GM12878 (cell line): ENCODE data around the gene COL23A1. TPM values are rescaled to one million over a fixed set of nuclear protein-coding genes. Genes with fewer than 3 reads are reported as not detected.

Experiments used
- ATAC-seq: fragments of 200-7000 bp; cut with Tn5 transposase; 3 replicates; pipeline ENCODE4 v1.9.1; 2020; ENCODE audit warnings: mild to moderate bottlenecking, moderate library complexity
- BruUV-seq: library from RNA; stranded (reverse); fragments of 400-500 nt; replicated peaks from 2 replicates; lab custom pipeline; 2021; lab: Mats Ljungman, UMichigan
- CTCF ChIA-PET: fragments of 300-600 bp; sonication (Branson Sonifier 250); formaldehyde crosslinking; extraction: SDS; loops from one replicate; lab custom pipeline; 2021; ENCODE audit warnings: inconsistent platforms; lab: Yijun Ruan, JAX
- POLR2A ChIA-PET: fragments of 350-600 bp; formaldehyde crosslinking; extraction: SDS; loops from one replicate; lab custom pipeline; 2021; ENCODE audit warnings: inconsistent platforms; lab: Charles Lee
- RAD21 ChIA-PET: fragments of 300-600 bp; sonication (Branson Sonifier 250); formaldehyde crosslinking; loops from one replicate; lab custom pipeline; 2023; ENCODE audit warnings: antibody characterized with exemption; ENCODE audit not compliant: unreplicated experiment; lab: Charles Lee
- SMC1A ChIA-PET: fragments of 300-600 bp; sonication (Branson Sonifier 250); formaldehyde crosslinking; loops from one replicate; lab custom pipeline; 2023; ENCODE audit not compliant: unreplicated experiment, uncharacterized antibody; lab: Charles Lee
- DNase-seq: peaks from one replicate; pipeline ENCODE4 v3.0.0-alpha.2; 2011; ENCODE audit warnings: low read depth, low spot score
- FAIRE-seq: peaks from 3 replicates; lab custom pipeline; 2011; peaks lifted over from hg19 to GRCh38; lab: Jason Lieb, UNC
- H2AFZ ChIP-seq: 2 replicates; pipeline ENCODE4 v1.6.0; 2011; ENCODE audit warnings: low read depth, low read length, control low read depth; ENCODE audit not compliant: control insufficient read depth
- H3K27ac ChIP-seq: 2 replicates; pipeline ENCODE4 v1.5.1; 2011; ENCODE audit warnings: control low read depth; ENCODE audit not compliant: control insufficient read depth, insufficient read depth
- H3K27me3 ChIP-seq, 2 experiments: replicated peaks in 1 of 2; 2 replicates each; pipeline versions ENCODE4 v1.6.0 to v1.6.1; 2011; ENCODE audit warnings: low read length in 1 of 2; ENCODE audit not compliant: control insufficient read depth in 2 of 2, insufficient read depth in 2 of 2
- H3K36me3 ChIP-seq, 2 experiments: 2 replicates each; pipeline ENCODE4 v1.5.1; 2011; ENCODE audit warnings: low read length in 1 of 2; ENCODE audit not compliant: control insufficient read depth in 2 of 2, insufficient read depth in 2 of 2
- H3K4me1 ChIP-seq: 2 replicates; pipeline ENCODE4 v1.6.1; 2011; ENCODE audit warnings: mild to moderate bottlenecking, low read length, moderate library complexity, mixed read lengths; ENCODE audit not compliant: control insufficient read depth, insufficient read depth
- H3K4me2 ChIP-seq: 2 replicates; pipeline ENCODE4 v1.6.0; 2011; ENCODE audit warnings: control low read depth; ENCODE audit not compliant: control insufficient read depth, insufficient read depth
- H3K4me3 ChIP-seq: fragments of 200-600 bp; sonication (generic); 2 replicates; pipeline ENCODE4 v1.5.1; 2016
- H3K79me2 ChIP-seq: 2 replicates; pipeline ENCODE4 v1.6.0; 2011; ENCODE audit warnings: low read length; ENCODE audit not compliant: control insufficient read depth, insufficient read depth
- H3K9ac ChIP-seq: 2 replicates; pipeline ENCODE4 v1.8.0; 2011; ENCODE audit warnings: low read length, control low read depth, mixed read lengths; ENCODE audit not compliant: control insufficient read depth, insufficient read depth
- H3K9me3 ChIP-seq: replicated peaks from 3 replicates; pipeline ENCODE4 v1.5.1; 2011; ENCODE audit warnings: mild to moderate bottlenecking, low read length; ENCODE audit not compliant: control insufficient read depth, insufficient read depth
- H4K20me1 ChIP-seq: 2 replicates; pipeline ENCODE4 v1.6.0; 2011; ENCODE audit not compliant: control insufficient read depth, insufficient read depth
- CBFB ChIP-seq: IDR thresholded peaks from 2 replicates; pipeline ENCODE4 v1.6.1; 2016; ENCODE audit warnings: antibody characterized with exemption, low read depth
- CBX3 ChIP-seq: fragments of 200-600 bp; sonication (generic); IDR thresholded peaks from 2 replicates; pipeline ENCODE4 v1.6.1; 2016; ENCODE audit warnings: low read depth, borderline replicate concordance
- CEBPB ChIP-seq, 2 experiments: fragments of 150-350 bp in 1 of 2; IDR thresholded peaks; 2 replicates each; pipeline ENCODE4 v1.6.1; 2012 to 2014; ENCODE audit warnings: low read depth in 2 of 2, low read length in 2 of 2, borderline replicate concordance in 1 of 2, inconsistent platforms in 1 of 2
- KAT2A ChIP-seq: conservative IDR thresholded peaks from 2 replicates; pipeline ENCODE4 v1.6.1; 2011; ENCODE audit warnings: low read depth, low read length; ENCODE audit not compliant: control insufficient read depth
- ZNF274 ChIP-seq: IDR thresholded peaks from one replicate; pipeline ENCODE4 v1.8.0; 2011; ENCODE audit not compliant: insufficient read length, insufficient read depth
- WGBS: methylation state at CpG from one replicate; pipeline ENCODE4 v1.1.6; 2016; ENCODE audit warnings: low lambda C conversion rate; ENCODE audit not compliant: insufficient replicate concordance, insufficient coverage; ENCODE audit errors: missing lambda C conversion rate; 5-methylcytosine and 5-hydroxymethylcytosine counted together
- in situ Hi-C: fragments of 300-500 bp; cut with MboI; formaldehyde crosslinking; loops from 9 replicates; pipeline ENCODE4 v1.14.3; 2018; ENCODE audit warnings: mixed read lengths
- intact Hi-C: fragments of 100-400 bp; cut with micrococcal nuclease; formaldehyde crosslinking; loops from one replicate; pipeline ENCODE4 v1.14.2; 2022; ENCODE audit not compliant: unreplicated experiment
- polyA plus RNA-seq, 11 experiments: library from polyadenylated mRNA; depleted of rRNA in 4 of 11; unstranded in 6 of 11; stranded (reverse) in 5 of 11; fragments of >200 nt; fragmentation: Nextera tagmentation in 4 of 11; fragmentation: Illumina TruSeq in 1 of 11; extraction: Ambion mirVana in 4 of 11; extraction: Trizol in 1 of 11; gene quantifications; 1 replicate in 1 of 11; 2 replicates in 10 of 11; pipeline versions ENCODE4 v1.2.1 to v1.2.3, GENCODE V29; 2011 to 2016; ENCODE audit warnings: inconsistent platforms in 2 of 11, missing spikeins in 2 of 11, low read depth in 1 of 11
- total RNA-seq, 4 experiments: library from RNA; depleted of rRNA in 3 of 4; stranded (reverse); fragments of >200 nt in 3 of 4; fragmentation: Illumina TruSeq in 1 of 4; extraction: Trizol in 1 of 4; gene quantifications; 2 replicates each; pipeline versions ENCODE4 v1.2.1 to v1.2.3, GENCODE V29; 2013 to 2021
- TF ChIP-seq, protein P1 (sequence below): fragments of 450-650 bp; conservative IDR thresholded peaks from 2 replicates; pipeline ENCODE4 v1.6.1; 2017; ENCODE audit warnings: mild to moderate bottlenecking, moderate library complexity
- TF ChIP-seq, protein P2 (sequence below): fragments of 450-650 bp; IDR thresholded peaks from 2 replicates; pipeline ENCODE4 v1.6.1; 2018; ENCODE audit warnings: mild to moderate bottlenecking, low read depth, moderate library complexity; ENCODE audit not compliant: partially characterized antibody
- TF ChIP-seq, protein P3 (sequence below): fragments of 450-650 bp; IDR thresholded peaks from 2 replicates; pipeline ENCODE4 v1.6.1; 2017; ENCODE audit warnings: mild to moderate bottlenecking, moderate library complexity
- TF ChIP-seq, protein P4 (sequence below): IDR thresholded peaks from 2 replicates; pipeline ENCODE4 v1.6.1; 2011; ENCODE audit warnings: borderline replicate concordance, low read depth, mild to moderate bottlenecking, moderate library complexity, low read length; ENCODE audit not compliant: insufficient read depth, poor library complexity, severe bottlenecking

Gene COL23A1
- total and polyA plus RNA-seq, 10 of the 15 experiments (the other 5 are each of a cell fraction or from before 2014, with no cell fraction given) = 0.03 to 0.83 (median 0.09) TPM; not detected in 5

DNA sequence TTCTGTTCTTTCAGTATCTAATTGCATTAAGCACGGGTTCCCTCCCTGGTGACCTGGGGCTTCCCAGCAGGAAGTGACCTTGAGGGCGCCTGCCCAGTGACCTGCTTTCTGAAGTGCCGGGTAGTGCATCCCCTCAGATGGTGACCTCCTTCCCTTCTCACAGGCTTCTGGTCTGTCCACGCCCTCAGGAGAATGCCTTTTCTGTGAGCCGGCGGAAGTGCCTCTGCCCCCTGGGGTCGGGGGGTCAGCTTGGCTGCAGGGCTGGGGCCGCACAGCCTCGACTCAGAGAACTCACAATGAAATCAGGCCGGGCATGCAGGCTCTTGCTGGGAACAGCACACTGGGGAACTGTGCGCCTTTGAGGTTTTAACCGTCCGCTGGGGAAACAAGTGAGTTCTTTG lies 233.1 kb downstream of the COL23A1 start:
- 31% methylated on average over 13 of the region's 13 CpGs for WGBS
- ChIA-PET POLR2A (no interaction called here), SMC1A (no interaction called here), RAD21 (no interaction called here), CTCF (no interaction called here)
- Histone ChIP-seq H3K9me3 (no peaks in the 10 kb centered on the region), H3K36me3 (no peaks in the 10 kb centered on the region), H3K27ac (no peak overlapping the region), H3K27me3 (no peaks in the 10 kb centered on the region), H2AFZ (no peak overlapping the region), H3K4me1 (no peaks in the 10 kb centered on the region), H3K4me2 (no peak overlapping the region; the same call in 1 of the 2 replicates), H3K79me2 (no peaks in the 10 kb centered on the region), H4K20me1 (no peaks in the 10 kb centered on the region), H3K9ac (no peak overlapping the region), H3K4me3 (no peak overlapping the region)
- intact Hi-C loops = no loop called here
- in situ Hi-C loops = no loop called here
- peak; percentile 44 for ATAC-seq
- no peak for DNase-seq
- BruUV-seq = no TSS peak
- no peak for FAIRE-seq
- TF ChIP-seq KAT2A (no peak), CBFB (no peak), ZNF274 (no peak), CEBPB (IDR thresholded peaks at IDR 0.05; ENCODE audit: borderline replicate concordance in 1 of 2, low read depth in 2 of 2, low read length in 2 of 2) (no peak), CBX3 (no peak)
- TF ChIP-seq, protein P1, sequence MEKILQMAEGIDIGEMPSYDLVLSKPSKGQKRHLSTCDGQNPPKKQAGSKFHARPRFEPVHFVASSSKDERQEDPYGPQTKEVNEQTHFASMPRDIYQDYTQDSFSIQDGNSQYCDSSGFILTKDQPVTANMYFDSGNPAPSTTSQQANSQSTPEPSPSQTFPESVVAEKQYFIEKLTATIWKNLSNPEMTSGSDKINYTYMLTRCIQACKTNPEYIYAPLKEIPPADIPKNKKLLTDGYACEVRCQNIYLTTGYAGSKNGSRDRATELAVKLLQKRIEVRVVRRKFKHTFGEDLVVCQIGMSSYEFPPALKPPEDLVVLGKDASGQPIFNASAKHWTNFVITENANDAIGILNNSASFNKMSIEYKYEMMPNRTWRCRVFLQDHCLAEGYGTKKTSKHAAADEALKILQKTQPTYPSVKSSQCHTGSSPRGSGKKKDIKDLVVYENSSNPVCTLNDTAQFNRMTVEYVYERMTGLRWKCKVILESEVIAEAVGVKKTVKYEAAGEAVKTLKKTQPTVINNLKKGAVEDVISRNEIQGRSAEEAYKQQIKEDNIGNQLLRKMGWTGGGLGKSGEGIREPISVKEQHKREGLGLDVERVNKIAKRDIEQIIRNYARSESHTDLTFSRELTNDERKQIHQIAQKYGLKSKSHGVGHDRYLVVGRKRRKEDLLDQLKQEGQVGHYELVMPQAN = no peak
- TF ChIP-seq, protein P2, sequence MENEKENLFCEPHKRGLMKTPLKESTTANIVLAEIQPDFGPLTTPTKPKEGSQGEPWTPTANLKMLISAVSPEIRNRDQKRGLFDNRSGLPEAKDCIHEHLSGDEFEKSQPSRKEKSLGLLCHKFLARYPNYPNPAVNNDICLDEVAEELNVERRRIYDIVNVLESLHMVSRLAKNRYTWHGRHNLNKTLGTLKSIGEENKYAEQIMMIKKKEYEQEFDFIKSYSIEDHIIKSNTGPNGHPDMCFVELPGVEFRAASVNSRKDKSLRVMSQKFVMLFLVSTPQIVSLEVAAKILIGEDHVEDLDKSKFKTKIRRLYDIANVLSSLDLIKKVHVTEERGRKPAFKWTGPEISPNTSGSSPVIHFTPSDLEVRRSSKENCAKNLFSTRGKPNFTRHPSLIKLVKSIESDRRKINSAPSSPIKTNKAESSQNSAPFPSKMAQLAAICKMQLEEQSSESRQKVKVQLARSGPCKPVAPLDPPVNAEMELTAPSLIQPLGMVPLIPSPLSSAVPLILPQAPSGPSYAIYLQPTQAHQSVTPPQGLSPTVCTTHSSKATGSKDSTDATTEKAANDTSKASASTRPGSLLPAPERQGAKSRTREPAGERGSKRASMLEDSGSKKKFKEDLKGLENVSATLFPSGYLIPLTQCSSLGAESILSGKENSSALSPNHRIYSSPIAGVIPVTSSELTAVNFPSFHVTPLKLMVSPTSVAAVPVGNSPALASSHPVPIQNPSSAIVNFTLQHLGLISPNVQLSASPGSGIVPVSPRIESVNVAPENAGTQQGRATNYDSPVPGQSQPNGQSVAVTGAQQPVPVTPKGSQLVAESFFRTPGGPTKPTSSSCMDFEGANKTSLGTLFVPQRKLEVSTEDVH = no peak
- TF ChIP-seq, protein P3, sequence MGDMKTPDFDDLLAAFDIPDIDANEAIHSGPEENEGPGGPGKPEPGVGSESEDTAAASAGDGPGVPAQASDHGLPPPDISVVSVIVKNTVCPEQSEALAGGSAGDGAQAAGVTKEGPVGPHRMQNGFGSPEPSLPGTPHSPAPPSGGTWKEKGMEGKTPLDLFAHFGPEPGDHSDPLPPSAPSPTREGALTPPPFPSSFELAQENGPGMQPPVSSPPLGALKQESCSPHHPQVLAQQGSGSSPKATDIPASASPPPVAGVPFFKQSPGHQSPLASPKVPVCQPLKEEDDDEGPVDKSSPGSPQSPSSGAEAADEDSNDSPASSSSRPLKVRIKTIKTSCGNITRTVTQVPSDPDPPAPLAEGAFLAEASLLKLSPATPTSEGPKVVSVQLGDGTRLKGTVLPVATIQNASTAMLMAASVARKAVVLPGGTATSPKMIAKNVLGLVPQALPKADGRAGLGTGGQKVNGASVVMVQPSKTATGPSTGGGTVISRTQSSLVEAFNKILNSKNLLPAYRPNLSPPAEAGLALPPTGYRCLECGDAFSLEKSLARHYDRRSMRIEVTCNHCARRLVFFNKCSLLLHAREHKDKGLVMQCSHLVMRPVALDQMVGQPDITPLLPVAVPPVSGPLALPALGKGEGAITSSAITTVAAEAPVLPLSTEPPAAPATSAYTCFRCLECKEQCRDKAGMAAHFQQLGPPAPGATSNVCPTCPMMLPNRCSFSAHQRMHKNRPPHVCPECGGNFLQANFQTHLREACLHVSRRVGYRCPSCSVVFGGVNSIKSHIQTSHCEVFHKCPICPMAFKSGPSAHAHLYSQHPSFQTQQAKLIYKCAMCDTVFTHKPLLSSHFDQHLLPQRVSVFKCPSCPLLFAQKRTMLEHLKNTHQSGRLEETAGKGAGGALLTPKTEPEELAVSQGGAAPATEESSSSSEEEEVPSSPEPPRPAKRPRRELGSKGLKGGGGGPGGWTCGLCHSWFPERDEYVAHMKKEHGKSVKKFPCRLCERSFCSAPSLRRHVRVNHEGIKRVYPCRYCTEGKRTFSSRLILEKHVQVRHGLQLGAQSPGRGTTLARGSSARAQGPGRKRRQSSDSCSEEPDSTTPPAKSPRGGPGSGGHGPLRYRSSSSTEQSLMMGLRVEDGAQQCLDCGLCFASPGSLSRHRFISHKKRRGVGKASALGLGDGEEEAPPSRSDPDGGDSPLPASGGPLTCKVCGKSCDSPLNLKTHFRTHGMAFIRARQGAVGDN = no peak
- TF ChIP-seq, protein P4, sequence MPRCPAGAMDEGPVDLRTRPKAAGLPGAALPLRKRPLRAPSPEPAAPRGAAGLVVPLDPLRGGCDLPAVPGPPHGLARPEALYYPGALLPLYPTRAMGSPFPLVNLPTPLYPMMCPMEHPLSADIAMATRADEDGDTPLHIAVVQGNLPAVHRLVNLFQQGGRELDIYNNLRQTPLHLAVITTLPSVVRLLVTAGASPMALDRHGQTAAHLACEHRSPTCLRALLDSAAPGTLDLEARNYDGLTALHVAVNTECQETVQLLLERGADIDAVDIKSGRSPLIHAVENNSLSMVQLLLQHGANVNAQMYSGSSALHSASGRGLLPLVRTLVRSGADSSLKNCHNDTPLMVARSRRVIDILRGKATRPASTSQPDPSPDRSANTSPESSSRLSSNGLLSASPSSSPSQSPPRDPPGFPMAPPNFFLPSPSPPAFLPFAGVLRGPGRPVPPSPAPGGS = no peak
